COLO668 (cell line): ENCODE data around the gene ACTRT3.

ENCODE experiments used
- DNase-seq: peaks from one replicate; lab custom pipeline; 2025; ENCODE audit not compliant: unreplicated experiment; lab: John Stamatoyannopoulos, UW

Gene ACTRT3

GRCh38 chr3:169769287-169770181, at the start of gene ACTRT3:
Gene ACTRT3, minus strand, starts transcription at chr3:169769561. Its CDS starts 41 bp downstream, at chr3:169769520.
- peak; percentile 70 for DNase-seq

DNA sequence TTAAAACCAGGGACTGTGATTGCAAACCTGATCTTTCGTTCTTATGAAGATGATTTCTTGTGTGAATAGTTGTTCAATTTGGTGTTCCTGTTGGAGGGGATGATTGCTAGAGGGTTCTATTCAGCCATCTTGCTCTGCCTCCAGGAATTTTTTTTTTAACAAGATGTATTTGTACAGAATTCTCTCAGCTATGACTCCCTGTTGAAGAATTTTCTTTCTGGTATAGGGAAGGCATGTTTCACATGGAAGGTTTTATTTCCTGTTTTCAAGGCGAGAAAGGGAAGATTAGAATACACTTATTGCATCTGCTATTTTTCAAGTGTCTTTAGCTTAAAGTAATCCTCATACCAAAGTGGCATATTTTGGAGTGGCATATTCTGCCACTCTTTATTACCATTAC, 49.0 kb upstream of the ACTRT3 start:
- no peak for DNase-seq

- DNase-seq: no peak
Observed at GRCh38 chr3:169815590-169816150, 46.3 kb upstream of the ACTRT3 start.

DNA sequence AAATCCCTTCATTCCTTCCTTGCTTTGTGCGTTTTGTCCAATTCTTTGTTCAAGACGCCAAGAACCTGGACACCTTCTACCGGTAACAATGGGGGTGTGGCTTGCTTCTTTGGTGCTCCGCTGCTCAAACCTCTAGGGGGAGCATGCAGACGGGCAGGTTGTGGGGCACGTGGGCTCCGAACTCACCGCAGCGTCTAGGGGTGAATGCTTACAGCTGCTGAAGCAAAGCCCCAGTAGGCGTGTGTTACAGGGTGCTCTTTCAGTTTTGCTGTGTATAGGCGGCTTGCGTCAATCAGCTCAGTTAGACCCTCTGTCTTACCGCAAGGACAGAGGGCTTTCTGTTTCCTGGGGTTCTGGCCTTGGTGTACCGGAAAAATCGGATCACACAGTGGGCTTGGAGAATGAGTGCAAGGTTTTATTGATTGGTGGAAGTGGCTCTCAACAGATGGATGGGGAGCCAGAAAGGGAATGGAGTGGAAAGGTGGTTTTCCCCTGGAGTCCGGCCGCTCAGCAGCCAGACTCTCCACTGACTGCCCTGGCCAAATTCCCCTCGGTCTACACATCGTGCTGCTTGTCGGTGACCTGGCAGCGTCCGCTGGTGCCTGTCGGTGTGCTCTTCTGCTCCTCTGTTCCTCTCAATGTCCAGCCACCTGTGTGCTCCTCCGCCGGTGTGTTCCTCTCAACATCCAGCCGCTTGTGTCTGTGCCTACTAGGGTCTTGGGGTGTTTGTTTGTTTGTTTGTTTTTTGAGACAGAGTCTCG, 44.6 kb upstream of the ACTRT3 start:
- peak; percentile 56 for DNase-seq

DNA sequence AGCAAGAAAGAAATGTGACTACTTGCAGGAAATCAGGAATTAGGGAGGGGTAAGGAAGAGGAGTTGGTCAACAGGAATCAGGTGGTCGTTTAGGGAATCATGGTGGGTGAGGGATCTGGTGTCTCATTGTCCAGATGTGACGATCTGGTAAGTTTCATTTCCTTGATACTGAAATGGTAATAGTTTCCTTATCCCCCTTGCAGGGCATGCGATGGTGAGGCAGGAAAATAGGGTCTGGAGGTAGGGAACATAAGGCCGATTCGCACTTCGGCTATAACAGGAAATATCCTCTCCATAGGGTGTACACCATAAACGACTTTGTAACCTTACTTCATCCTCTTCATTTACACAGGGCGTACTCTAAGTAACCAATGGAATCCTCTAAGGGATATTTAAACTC, 43.9 kb upstream of the ACTRT3 start:
- DNase-seq: no peak

DNA sequence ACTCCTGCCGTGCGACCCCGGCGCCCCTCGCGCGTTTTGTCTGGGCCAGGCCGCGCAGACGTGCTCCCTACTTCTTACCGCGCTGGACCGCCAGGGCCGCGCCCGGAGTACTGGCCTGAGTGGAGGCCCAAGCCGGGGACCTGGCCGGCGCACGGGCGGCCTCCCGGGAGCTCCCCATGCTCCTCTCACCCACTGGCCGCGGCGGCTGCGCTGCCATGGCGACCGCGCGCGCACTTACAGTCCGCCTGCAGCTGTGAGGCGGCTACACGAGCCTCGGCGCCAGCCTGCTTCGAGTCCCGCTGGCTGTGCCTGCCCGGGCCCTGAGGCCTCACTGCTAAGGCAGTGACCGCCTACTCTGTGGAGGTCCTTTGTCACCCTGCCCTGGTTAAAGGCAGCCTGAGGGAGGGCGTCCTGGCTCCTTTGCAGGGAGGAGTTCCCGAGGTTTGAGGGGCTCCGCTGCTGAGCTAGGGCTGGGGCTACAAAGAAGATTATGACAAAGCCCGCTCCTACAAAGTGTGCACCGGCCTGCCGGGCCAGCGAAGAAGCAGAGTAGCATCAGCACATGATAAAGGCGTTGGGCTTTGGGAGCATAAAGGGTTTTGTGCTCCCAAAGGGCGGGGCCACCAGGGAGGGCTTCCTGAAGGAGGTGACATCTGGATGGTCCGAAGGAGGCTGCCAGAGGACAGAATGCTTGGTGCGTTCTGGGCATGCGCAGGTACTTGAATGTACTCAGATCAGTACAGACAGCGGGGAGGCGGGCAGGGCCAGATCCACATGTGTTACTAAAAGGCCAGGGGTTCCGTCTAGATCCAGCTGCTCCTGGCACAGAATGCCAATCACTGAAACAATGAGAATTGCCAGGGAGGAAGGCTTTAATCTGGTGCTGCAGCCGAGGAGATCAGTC, 43.2 kb upstream of the ACTRT3 start, which contains the start of the genes LRRC34 and LRRIQ4:
Gene LRRC34, minus strand, starts transcription at position 573 of the 904 bp plus-strand sequence. Its CDS starts 356 bp downstream, at position 217.
Gene LRRIQ4, plus strand, starts transcription at position 539 of the 904 bp plus-strand sequence. CDS start 9,052 bp downstream, outside the sequence.
- peak; percentile 85 for DNase-seq

DNA sequence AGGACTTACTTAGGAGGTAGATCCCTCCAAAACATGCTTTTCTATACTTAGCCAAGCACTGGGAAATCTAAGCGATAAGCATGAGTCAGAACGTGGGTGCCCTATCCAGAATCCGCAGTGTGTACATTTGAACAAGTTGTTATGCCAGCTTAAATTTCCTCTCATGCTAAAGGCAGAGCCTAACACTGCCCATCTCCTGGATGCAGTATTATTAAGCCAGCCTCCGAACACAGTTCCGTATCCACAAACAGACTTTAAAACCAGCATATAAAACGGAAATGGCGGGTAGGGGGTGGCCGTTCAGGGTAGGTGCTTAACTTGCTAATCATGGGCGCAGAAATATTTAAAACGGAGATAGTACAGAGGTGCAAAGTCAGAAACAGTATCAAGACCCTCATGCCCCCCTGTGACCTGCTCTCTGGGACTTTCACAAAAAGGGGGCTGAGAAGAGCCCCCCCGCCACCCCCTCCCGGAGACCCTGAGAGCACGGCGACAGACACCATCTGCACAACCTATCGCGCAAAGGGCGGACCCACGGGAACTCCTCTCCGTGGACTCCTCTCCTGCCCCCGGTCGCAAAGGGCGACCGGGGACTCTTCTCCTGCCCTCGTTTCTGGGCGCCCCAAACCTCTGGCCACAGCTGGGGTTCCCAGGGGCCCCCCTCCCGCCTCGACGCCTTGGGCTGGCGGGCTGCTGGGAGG, 42.4 kb upstream of the ACTRT3 start:
- peak; percentile 60 for DNase-seq

- no peak for DNase-seq
Observed at GRCh38 chr3:169809230-169809795, 40.0 kb upstream of the ACTRT3 start.

- DNase-seq: no peak
Observed at GRCh38 chr3:169804681-169805080, 35.3 kb upstream of the ACTRT3 start.

DNA sequence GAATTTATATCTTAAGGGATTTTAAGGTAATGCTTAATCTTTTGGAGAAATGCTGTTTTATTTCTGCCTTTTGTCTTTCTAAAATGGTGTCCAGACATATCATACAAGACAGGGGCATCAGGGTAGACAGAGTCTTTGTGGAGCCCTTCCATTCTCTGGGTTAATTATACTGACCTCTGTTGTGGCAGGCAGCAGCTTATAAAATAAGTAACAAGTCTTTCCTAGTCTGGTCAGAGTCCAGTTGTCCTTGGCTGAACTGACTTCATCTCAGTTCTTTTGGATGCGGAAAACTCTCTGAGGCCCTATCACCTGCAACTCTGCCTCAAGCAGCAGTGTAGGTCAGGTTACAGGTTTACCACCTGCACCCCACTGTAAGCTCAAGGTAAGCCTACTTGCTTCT, 23.0 kb upstream of the ACTRT3 start:
- DNase-seq: no peak

GRCh38 chr3:169790687-169791429, 21.5 kb upstream of the ACTRT3 start:
- no peak for DNase-seq

- DNase-seq: no peak
Observed at GRCh38 chr3:169790219-169790618, 20.9 kb upstream of the ACTRT3 start.

DNA sequence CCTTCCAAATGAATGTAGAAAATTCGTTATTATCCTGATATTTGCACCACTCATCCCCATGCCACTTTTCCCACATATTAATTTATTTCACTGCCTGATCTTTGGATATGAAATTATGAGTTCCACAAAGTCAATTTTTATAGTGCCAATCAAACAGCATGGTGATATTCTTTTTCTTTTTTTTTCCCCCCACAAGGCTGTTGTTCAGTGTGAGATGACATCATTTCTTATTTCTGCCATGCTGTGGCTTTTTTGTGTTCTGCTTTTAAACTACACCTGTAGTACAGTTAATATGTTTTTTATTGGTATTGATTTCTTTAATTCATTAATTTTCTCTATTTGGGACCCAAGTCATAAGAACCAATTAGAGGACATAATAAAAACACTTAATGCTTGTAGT, 18.4 kb upstream of the ACTRT3 start:
- DNase-seq: no peak

DNA sequence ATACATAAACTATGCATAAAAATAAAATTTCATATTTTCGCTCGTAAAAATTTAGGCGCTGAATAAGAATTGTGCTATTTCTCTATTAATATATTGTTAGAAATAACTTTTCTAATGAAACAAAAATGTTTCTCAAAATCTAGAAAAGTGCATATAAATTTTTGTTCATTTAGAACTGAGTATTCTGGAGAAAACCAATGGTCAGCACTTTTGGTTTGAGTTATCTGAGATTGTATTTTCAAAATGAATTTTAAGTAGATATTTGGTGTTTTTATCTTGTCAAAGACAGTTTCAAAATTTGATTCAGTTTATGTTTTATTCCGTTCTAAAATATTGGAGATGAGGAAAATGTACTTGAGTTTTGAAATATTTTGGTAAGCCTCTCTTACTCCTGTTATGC, 17.8 kb upstream of the ACTRT3 start:
- no peak for DNase-seq

DNA sequence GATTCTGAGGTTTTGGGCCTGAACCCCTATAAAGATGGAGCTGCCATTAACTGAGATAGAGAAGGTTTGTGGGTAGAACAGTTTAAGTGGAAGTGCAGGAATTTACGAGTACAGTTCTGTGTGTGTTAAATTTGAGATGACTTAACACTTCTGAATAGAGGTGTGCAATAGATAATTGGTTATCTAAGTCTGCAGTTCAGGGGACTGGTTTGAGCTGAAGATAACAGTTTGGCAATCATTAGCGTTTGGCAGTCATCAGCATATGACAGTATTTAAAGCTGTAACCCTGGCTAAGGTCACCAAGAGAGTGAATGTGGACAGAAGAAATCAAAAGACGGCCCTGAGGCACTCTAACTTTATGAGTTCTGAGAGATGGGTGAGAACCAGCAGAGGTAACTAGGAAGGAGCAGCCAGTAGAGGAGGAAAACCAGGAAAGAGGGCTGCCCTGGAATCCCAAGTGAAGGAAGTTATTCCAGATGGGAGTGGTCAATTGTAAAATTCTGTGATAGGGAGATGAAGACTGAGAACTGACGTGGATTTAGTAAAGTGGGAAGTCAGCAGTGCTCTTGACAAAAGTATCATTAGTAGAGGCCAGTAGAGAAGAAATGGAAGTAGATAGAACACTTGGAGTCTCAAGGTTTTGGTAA, 12.0 kb upstream of the ACTRT3 start:
- DNase-seq: no peak

DNA sequence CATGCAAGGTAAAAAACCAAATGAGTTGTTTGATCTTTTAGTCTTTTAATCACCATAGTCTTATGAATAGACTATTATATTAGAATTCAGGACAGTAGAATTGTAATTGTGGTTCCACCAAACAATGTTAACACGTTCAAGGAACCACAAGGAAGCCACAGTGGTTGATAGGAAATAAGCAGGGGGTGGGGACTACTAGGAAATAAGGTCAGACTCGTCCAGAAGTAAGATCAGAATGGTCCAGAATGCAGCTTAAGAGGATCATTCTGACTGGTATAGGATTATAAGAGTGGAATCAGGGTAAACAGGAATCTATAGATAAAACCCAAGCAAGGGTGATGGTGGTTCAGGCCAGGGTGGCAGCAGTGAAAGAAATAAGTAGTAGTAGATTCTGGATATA, 11.4 kb upstream of the ACTRT3 start:
- no peak for DNase-seq

DNA sequence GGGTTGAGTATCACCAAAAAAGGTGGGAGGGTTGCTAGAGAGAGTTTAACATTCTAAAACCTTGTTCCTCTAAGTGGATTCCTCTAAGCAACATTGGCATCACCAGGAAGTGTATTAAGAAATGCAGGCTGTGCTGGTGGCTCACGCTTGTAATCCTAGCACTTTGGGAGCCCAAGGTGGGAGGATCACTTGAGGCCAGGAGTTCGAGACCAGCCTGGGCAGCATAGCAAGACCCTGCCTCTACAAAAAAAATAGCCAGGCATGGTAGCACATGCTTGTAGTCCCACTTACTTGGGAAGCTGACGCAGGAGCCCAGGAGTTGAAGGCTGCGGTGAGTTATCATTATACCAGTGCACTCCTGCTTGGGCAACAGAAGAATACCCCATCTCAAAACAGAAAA, 8.5 kb upstream of the ACTRT3 start:
- no peak for DNase-seq

GRCh38 chr3:169774186-169774585, 4.8 kb upstream of the ACTRT3 start:
- no peak for DNase-seq
